ENCODE results near the gene CARD8. TPM values are rescaled to one million over a fixed set of nuclear protein-coding genes. Genes with fewer than 3 reads are reported as not detected.
"Not testable (repeated sequence)": the region's sequence is repeated elsewhere in the genome, so short reads cannot be mapped to it uniquely, and the experiment has no call there.

Gene CARD8
- polyA plus RNA-seq, 4 donors = 49.3 to 62.6 (median 58.7) TPM

DNA sequence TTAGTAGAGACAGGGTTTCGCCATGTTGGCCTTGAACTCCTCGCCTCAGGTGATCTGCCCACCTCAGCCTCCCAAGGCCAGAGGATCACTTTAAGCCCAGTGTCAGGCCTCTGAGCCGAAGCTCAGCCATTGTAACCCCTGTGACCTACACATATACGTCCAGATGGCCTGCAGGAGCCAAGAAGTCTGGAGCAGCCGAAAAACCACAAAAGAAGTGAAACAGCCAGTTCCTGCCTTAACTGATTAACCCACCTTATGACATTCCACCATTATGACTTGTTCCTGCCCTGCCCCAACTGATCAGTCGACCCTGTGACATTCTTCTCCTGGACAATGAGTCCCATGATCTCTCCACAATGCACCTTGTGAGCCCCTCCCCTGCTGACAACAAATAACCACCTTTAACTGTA lies 13.9 kb upstream of the CARD8 start:
- not testable (repeated sequence) for DNase-seq (ENCODE audit: low read depth in 4 of 4, low spot score in 3 of 4)

- DNase-seq (ENCODE audit: low read depth in 4 of 4, low spot score in 3 of 4) = not testable (repeated sequence)
Observed at GRCh38 chr19:48265326-48265725, 9.6 kb upstream of the CARD8 start.

- DNase-seq (ENCODE audit: low read depth in 4 of 4, low spot score in 3 of 4) = not testable (repeated sequence)
Observed at GRCh38 chr19:48260359-48260714, 4.6 kb upstream of the CARD8 start.

GRCh38 chr19:48258992-48259391 lies 3.3 kb upstream of the CARD8 start:
- DNase-seq (ENCODE audit: low read depth in 4 of 4, low spot score in 3 of 4) = not testable (repeated sequence)

DNA sequence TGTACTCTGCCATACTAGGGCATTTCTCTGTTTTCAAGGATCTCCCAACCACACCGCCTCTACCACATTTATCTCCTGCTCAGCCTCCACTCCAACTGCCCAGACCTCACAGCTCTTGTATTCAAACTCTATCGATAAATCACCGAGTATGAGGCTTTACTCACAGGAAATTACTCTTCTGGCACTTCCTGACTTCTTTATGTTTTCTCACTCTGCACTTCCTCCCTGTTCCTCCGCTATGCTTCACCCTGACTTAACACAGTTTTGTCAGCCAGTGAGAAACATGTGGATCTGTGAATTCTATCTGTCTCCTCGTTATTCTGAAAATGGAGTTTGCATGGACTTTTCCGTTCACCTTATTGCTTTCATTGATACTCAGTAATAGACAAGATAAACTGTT lies 2.6 kb upstream of the CARD8 start:
- DNase-seq (ENCODE audit: low read depth in 4 of 4, low spot score in 3 of 4) = no peak

GRCh38 chr19:48254529-48254970 lies 1.2 kb downstream of the CARD8 start:
- no peak for DNase-seq (ENCODE audit: low read depth in 4 of 4, low spot score in 3 of 4)

- DNase-seq (ENCODE audit: low read depth in 4 of 4, low spot score in 3 of 4) = no peak
Observed at GRCh38 chr19:48253999-48254398, 1.7 kb downstream of the CARD8 start.

DNA sequence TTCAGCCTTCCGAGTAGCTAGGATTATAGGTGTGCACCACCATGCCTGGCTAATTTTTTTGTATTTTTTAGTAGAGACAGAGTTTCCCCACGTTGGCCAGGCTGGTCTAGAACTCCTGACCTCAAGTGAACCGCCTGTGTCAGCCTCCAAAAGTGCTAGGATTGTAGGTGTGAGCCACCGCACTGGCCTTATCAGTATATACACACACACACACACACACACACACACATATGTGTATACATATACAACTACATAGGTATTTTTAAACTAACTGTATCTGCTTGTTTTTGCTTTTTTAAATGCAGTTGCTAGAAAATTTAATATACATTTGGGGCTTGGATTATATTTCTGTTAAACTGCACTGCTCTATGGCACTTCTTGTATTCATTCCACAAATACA lies 3.1 kb downstream of the CARD8 start:
- DNase-seq (ENCODE audit: low read depth in 4 of 4, low spot score in 3 of 4) = no peak

- no peak for DNase-seq (ENCODE audit: low read depth in 4 of 4, low spot score in 3 of 4)
Observed at GRCh38 chr19:48250290-48251025, 5.3 kb downstream of the CARD8 start.

DNA sequence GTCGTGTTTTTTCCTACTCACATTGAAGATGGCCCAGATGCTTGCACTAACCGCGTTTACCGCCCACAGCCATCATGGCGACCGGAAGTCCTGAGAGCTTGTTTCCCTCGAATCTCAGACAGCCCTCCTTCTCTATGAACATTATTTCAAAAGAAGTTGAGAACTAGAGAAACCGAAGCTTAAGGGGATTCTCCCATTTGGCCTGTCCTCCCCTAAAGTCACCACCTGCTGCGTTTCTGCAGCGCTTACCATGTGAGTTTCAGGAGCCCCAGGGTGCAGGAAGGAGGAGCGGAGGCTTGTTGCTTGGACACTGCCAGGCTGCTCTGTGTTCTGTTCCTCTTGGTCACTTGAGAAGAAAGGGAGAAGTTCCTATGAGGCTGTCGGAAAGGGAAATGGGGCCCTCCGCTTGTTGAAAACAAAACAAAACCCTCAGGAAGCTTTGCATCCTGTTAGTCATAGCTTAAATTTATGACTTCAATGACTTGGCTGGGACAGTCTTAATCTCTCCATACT lies 6.2 kb downstream of the CARD8 start:
- DNase-seq (ENCODE audit: low read depth in 4 of 4, low spot score in 3 of 4) = no peak

DNA sequence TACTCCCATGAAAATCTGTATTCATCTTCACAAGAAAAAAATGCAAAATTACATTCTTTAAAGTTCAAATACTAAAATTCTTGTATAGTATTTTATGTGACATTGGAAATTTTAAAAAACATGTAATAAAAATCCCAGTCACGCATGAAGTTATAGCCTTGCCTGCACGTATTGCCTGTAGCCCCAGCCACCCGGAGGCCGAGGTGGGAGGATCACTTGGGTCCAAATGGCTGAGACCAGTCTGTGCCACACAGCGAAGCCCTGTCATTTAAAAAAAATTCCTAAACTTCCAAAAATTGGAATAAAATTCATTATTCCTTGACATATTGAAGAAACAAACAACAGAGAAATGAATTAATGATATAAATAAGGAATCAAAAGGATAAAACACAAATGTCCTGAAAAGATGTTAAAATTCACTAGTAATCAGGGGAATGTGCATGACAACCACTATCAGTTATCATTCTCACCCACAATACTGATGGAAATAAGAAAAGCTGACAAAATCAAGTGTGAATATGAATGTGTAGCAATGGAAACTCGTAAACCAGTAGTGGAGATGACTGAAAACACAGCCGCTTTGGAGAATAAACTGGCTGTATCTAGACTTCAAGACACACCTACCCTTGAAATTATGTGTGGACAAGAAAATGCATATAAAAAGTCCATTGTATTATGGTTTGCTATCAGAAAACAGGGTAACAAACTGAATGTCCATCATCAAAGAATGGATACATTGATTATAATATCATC lies 7.5 kb downstream of the CARD8 start:
- DNase-seq (ENCODE audit: low read depth in 4 of 4, low spot score in 3 of 4) = no peak

GRCh38 chr19:48247212-48247611 lies 8.5 kb downstream of the CARD8 start:
- DNase-seq (ENCODE audit: low read depth in 4 of 4, low spot score in 3 of 4) = no peak

DNA sequence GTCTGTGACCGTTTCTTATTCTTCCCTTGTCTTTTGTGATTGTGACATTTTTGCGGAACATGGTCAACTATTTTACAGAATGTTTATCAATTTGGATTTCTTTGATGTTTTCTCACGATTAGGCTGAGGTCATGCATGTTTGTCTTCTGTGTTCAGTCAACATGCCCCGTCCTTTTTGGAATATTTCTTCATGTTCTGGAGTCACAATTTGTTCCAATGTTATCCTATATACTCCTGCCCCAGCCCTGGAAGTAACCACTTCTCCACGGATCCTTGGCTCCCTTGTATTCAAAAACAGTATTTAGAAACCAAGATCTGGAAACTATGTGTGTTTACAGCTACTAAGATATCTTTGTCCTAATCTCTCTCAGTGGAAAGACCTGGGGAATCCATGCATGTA lies 9.6 kb downstream of the CARD8 start:
- no peak for DNase-seq (ENCODE audit: low read depth in 4 of 4, low spot score in 3 of 4)

- DNase-seq (ENCODE audit: low read depth in 4 of 4, low spot score in 3 of 4) = no peak
Observed at GRCh38 chr19:48244281-48244680, 11.4 kb downstream of the CARD8 start.

GRCh38 chr19:48241771-48242170 lies 13.9 kb downstream of the CARD8 start:
- DNase-seq (ENCODE audit: low read depth in 4 of 4, low spot score in 3 of 4) = not testable (repeated sequence)

DNA sequence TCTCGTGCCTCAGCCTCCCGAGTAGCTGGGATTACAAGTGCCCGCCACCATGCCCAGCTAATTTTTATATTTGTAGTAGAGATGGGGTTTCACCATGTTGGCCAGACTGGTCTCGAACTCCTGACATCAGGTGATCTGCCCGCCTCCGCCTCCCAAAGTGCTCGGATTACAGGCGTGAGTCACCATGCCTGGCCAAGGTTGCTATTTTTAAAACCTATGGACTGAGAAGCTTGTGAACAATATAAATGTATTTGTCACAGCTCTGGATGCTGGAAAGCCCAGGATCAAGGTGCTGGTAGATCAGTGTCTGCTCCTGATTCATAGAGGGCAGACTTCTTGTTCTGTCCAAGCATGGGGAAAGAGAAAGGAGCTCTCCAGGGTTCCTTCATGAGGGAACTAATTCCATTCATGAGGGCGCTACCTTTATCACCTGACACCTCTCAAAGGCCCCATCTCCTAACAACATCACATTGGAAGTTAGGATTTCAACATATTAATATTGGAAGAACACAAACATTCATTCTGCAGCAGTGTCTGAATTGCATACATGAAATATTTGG lies 16.1 kb downstream of the CARD8 start:
- no peak for DNase-seq (ENCODE audit: low read depth in 4 of 4, low spot score in 3 of 4)

DNA sequence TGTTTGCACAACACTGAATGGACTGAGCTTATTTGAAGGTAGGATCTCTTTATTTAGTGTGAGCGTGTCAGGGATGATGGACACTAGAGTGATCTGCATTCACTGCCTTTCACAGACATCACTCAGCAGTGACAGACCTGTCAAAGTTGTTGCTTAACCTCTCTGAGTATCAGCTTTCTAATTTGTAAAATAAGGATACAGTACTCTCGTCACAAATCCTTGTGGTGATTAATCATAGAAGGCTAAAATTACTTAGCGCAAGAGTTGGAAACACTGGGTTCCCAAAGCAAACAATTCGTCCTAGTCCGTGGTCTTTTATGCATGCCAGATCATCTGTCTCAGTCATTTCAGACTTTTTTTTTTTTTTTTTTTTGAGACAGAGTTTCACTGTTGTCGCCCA lies 16.6 kb downstream of the CARD8 start:
- no peak for DNase-seq (ENCODE audit: low read depth in 4 of 4, low spot score in 3 of 4)

DNA sequence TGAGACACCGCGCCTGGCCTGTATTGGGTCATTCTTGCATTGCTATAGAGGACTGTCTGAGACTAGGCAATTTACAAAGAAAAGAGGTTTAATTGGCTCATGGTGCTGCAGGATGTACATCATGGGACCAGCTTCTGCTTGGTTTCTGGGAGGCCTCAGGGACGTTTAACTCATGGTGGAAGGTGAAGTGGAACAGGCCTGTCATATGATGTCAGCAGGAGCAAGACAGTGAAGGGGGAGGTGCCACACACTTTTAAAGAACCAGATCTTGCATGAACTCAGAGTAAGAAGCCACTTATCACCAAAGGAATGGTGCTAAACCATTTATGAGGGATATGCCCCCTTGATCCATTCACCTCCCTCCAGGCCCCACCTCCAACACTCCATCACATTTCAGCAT lies 18.7 kb downstream of the CARD8 start:
- DNase-seq (ENCODE audit: low read depth in 4 of 4, low spot score in 3 of 4) = no peak

DNA sequence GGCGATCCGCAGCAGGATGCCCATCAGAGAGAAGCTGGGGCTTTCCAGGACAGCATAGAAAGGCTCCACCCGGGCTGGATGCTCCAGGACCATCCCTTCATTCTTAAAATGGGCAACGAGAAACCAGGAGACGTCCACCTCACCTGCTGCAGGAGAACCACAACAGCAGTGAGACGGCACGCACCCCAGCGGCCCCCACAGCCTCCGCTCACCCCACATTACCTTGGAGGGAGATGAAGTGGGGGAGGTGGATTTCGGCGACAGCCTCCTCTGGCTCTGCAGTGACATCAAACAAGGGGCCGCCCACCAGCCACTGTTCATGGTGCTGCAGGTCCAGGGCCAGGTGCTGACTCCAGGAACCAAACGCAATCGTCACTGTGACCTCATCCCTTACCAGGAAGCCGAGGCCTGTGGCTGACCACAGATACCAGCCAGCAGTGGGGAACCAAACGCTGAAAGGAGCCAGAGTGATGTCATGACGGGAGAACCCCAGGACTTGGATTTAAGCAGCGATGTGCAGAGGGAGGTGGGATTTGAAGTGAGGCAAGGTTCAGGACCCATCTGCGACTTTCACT lies 25.1 kb downstream of the CARD8 start:
- DNase-seq (ENCODE audit: low read depth in 4 of 4, low spot score in 3 of 4) = no peak

DNA sequence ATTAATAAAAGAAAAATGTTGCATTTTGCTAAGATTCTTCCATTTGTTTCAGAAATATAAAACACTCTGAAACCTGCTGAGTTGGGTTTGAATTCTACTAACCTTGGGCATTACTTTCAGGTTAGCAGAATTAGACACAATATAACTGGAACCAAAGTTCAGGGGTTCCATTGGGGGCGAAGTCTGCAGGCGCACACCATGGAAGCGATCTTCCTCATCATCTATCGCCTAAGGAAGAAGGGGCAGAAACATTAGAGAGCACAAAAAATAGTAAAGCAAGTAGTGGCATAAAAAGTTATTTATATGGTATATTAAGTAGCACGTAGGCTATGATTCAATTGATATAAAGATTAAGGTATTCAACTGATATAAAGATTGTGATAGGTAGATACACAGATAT lies 34.1 kb downstream of the CARD8 start:
- no peak for DNase-seq (ENCODE audit: low read depth in 4 of 4, low spot score in 3 of 4)

- not testable (repeated sequence) for DNase-seq (ENCODE audit: low read depth in 4 of 4, low spot score in 3 of 4)
Observed at GRCh38 chr19:48220784-48221183, 34.9 kb downstream of the CARD8 start.
